GM19324 (cell line): Measurements from ENCODE around the gene TNFRSF21.
"Not testable (repeated sequence)": the region's sequence is repeated elsewhere in the genome, so short reads cannot be mapped to it uniquely, and the experiment has no call there.

Experiments
- ATAC-seq: cut with Tn5 transposase; IDR thresholded peaks from one replicate; pipeline ENCODE4 v1.9.1; 2021; ENCODE audit warnings: mild to moderate bottlenecking, moderate library complexity; ENCODE audit not compliant: unreplicated experiment, low FRiP score

Gene TNFRSF21

GRCh38 chr6:47323887-47324286 is 14.2 kb upstream of the TNFRSF21 start:
- no peak for ATAC-seq

GRCh38 chr6:47323321-47323720 is 13.6 kb upstream of the TNFRSF21 start:
- no peak for ATAC-seq

- ATAC-seq, result no peak
These were observed 11.9 kb upstream of the TNFRSF21 start for GRCh38 chr6:47321577-47321976.

- no peak for ATAC-seq
These were observed 10.2 kb upstream of the TNFRSF21 start for GRCh38 chr6:47319867-47320266.

GRCh38 chr6:47319382-47319781 is 9.7 kb upstream of the TNFRSF21 start:
- no peak for ATAC-seq

GRCh38 chr6:47318236-47318989 is 8.7 kb upstream of the TNFRSF21 start:
- ATAC-seq, result no peak

DNA sequence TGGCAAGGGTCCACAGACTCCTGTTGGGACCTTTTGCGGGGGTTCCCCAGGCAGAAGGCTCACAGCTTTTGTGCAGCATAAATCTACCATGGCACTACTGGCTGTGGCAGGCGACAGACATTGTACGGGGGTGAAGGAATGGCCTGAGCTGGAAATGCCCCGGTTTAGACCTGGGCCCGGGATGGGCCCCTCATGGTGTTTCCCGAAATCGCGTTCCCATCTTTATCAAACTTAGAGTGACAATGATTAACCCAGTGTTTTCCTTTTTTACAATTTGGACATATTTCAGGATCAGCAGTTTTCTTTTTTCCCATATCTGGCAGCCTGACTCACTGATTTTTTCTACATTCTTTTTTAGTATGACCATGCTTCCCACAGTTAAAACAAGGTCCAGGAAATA is 5.5 kb upstream of the TNFRSF21 start:
- not testable (repeated sequence) for ATAC-seq

GRCh38 chr6:47310131-47310480 is 401 bp upstream of the TNFRSF21 start:
- ATAC-seq, result no peak

- peak; percentile 8 for ATAC-seq
These were observed 984 bp downstream of the TNFRSF21 start for GRCh38 chr6:47308552-47309290.

DNA sequence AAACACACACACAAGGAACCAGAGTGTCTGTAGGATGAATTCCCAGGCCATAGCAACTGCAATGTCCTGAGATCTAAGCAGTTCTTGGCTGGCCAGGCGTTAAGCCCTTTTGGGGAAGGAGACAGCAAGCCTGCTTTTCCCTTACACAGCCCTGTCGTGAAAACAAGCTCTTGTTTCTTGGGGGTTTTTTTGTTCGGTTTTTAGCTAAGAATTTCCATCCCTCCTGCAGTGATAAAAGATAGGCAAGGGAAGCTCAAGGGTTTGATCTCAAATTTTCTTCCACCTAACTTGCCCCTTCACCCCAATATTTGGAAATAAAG is 1.5 kb downstream of the TNFRSF21 start:
- no peak for ATAC-seq

DNA sequence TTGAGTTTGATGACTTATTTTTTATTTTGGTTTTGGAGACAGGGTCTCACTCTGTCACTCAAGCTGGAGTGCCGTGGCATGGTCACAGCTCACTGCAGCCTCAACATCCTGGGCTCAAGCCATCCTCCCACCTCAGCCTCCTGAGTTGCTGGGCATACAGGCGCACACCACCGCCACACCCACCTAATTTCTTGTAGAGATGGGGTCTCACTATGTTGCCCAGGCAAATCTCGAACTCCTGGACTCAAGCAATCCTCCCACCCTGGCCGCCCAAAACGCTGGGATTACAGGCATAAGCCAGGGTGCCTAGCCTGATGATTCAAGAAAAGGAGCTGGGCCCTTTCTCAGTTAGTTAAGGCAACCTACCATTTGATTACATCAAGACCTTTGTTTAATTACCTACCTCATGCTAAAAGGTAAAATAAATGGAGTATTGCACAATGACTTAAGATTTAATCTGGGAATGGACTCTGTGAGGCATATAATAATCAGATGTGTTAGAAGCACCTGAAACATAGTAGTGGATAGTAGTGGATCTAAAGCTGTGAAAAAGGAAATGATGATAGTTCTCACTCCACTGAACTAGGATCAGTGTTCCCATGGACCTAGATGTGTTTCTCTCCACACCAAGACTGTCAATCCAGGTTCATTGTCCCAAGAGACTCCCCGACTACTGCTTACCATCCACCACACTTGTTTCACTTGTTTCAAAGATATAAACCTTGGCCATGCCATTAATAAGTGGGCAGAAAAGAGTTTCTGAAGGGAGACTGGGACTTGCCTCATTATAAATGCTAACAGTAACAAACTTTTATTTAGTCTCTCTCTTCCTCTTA is 2.1 kb downstream of the TNFRSF21 start:
- no peak for ATAC-seq

DNA sequence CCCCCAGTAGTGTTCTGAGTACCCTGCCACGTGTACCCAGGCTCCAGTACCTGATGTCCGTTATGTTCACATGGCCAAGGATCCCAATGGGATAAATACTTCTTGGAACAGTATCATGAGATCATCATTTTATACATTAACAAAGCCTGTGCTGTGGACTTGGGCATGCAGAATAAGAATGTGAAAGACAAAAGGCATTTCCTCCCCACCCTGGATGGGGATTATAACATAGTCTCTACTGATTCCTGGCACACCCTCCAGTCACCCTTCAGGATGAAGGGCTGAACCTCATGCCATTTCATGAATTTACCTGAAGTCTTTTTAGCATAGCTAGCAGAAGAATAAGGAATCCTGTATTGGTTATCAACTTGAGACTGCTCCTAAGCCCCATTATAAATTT is 2.8 kb downstream of the TNFRSF21 start:
- no peak for ATAC-seq

- ATAC-seq, result no peak
These were observed 5.8 kb downstream of the TNFRSF21 start for GRCh38 chr6:47303861-47304260.

- ATAC-seq, result no peak
These were observed 6.4 kb downstream of the TNFRSF21 start for GRCh38 chr6:47303342-47303741.

GRCh38 chr6:47302043-47302442 is 7.7 kb downstream of the TNFRSF21 start:
- ATAC-seq, result peak; percentile 68

DNA sequence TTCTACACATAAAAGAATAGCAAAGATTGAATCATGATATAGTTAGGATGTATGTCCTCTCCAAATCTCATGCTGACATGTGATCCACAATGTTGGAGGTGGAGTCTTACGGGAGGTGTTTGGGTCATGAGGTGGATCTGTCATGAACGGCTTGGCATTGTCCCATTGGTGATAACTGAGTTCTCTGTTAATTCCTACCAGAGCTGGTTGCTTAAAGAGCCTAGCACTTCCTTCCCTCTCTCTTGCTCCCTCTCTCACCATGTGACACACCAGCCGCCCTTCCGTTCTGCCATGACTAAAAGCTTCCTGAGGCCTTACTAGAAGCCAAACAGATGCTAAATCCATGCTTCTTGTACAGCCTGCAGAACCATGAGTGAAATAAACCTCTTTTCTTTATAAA is 8.3 kb downstream of the TNFRSF21 start:
- no peak for ATAC-seq

GRCh38 chr6:47300417-47300816 is 9.3 kb downstream of the TNFRSF21 start:
- no peak for ATAC-seq

DNA sequence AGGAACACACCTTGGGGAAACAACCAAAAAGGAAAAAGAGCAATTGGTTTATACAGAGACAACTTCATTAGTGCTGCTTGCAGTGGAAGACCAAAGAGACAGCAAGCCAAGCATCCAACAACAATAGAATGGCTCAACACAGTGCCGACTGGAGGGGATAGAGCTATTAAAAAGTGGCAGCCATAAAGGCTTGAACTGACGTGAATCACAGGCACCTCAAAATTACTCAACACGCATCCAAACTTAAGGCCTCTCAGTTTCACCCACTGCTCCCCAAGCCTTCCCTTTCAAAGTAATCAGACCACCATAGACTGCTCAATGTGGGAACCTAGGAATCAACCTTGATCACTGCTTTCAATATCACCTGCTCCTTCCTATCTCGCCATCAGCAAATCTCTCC is 9.7 kb downstream of the TNFRSF21 start:
- no peak for ATAC-seq

DNA sequence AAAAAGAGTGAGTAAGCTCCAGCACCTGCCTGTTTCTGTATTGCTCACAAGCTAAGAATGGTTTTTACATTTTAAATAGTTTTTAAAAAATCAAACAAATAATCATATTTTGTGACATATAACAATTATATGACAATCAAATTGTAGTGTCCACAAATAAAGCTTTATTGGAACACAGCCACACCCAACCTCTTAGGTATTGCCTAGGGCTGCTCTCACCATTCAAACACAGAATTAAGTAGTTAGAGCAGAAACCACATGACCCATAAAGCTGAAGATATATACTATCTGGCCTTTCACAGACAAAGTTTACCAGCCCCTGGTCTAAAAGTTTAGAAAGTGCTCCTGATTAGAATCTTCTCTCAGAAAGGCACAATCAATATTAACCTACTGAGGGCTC is 11.2 kb downstream of the TNFRSF21 start:
- ATAC-seq, result no peak

DNA sequence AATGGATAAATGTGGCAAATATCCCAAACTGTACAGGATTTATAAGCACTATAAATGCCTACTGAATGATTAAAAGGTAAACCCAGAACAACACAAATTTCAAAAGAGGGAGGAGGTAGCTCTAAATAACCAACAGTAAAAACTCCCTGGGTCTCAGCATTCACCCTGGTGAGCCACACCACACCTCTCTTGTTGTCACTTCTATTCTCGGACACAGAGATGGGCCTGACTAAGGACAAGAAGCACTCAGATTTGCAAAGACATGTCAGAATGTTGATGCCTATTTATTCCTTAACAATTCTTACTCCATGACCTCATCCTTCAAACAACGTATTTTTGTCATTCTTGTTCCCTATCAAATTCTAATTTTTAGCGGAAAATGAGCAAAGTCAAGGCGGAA is 14.7 kb downstream of the TNFRSF21 start:
- ATAC-seq, result no peak

DNA sequence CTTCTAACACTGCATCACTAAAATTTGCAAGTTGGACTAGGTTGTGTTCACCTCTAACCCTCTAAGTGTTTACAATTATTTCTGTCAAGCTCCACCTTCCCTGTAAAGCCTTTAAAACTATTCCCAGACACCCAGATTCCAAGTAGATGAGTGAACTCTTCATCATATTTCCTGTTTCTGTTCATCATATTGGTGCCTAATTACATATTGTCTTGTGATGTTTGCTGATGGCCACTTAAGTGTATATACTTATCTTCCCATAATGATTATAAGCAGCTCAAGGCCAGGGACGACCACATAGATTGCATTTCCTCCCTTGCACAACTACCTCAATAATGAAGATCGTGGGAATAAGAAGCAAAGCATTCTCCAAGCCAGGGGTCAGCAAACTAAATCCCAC is 16.8 kb downstream of the TNFRSF21 start:
- no peak for ATAC-seq
